Skeletal muscle tissue (tissue), 4 donors: ENCODE results near the gene DGUOK. TPM values are rescaled to one million over a fixed set of nuclear protein-coding genes. Genes with fewer than 3 reads are reported as not detected.
A peak's percentile ranks its signal among the peaks of the same experiment; 100 is the strongest.

Experiments used
- H3K27ac ChIP-seq: one replicate; pipeline ENCODE4 v1.7.0; 2013; ENCODE audit warnings: mild to moderate bottlenecking, low read depth, low read length, inconsistent platforms
- H3K27me3 ChIP-seq, 3 donors: one replicate each; pipeline ENCODE4 v1.7.0; 2013; ENCODE audit warnings: low read length in 3 of 3; ENCODE audit not compliant: control insufficient read depth in 3 of 3, insufficient read depth in 3 of 3
- H3K36me3 ChIP-seq, 3 donors: one replicate each; pipeline ENCODE4 v1.7.0; 2013; ENCODE audit warnings: low read length in 3 of 3; ENCODE audit not compliant: control insufficient read depth in 3 of 3, insufficient read depth in 3 of 3
- H3K4me1 ChIP-seq, 3 donors: one replicate each; pipeline ENCODE4 v1.7.0; 2013; ENCODE audit warnings: low read length in 3 of 3, mild to moderate bottlenecking in 3 of 3; ENCODE audit not compliant: control insufficient read depth in 3 of 3, insufficient read depth in 3 of 3
- H3K4me3 ChIP-seq, 3 donors: one replicate each; pipeline ENCODE4 v1.7.0; 2013; ENCODE audit warnings: low read length in 3 of 3
- H3K9ac ChIP-seq, 3 donors: one replicate each; pipeline ENCODE4 v1.7.0; 2013; ENCODE audit warnings: low read length in 3 of 3, mild to moderate bottlenecking in 3 of 3, moderate library complexity in 2 of 3, low read depth in 1 of 3
- H3K9me3 ChIP-seq, 3 donors: one replicate each; pipeline ENCODE4 v1.7.0; 2013; ENCODE audit warnings: low read length in 3 of 3; ENCODE audit not compliant: control insufficient read depth in 3 of 3
- total RNA-seq: library from RNA; depleted of rRNA; stranded (reverse); fragments of >200 nt; gene quantifications from one replicate; pipeline ENCODE4 v1.2.3, GENCODE V29; 2014
- donor health status: Osteomylitis.

DGUOK gene
- total RNA-seq, 1 donor from 2014 or later = 32.4 TPM

DNA sequence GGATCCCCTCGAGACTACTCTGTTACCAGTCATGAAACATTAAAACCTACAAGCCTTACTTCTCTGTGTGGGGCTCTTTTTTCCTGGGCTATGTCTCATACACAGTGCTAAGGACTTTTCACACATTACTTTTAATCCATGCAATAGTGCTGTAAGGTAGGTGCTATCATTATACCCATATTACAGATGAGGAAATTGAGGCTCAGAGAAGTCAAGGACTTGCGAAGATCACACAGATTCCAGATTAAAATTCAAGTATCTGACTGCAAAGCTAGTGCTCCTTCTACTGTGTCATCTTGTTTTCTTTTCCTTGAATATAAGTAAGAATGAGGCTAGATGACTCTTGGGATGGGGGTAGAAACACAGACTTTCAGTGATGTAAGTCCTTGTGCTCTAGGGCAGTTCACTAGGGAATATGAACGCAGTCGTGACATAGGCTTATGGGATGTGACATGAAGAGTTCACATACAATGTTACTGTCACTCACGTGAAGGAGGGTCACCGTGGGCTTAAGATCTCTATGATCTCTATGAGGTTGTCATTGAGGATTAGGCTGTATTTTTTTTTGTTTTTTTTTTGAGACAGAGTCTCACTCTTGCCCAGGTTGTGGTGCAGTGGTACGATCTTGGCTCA lies 7.0 kb upstream of the DGUOK start:
- Histone ChIP-seq H3K9ac (no peak overlapping the region), H3K4me3 (no peak overlapping the region), H3K27ac (no peak overlapping the region), H3K9me3 (no peaks in the 10 kb centered on the region), H3K36me3 (no peaks in the 10 kb centered on the region), H3K27me3 (peaks cover 19 to 22% (median 21%) of the 10 kb centered on the region in 3 donors), H3K4me1 (no peaks in the 10 kb centered on the region)

DNA sequence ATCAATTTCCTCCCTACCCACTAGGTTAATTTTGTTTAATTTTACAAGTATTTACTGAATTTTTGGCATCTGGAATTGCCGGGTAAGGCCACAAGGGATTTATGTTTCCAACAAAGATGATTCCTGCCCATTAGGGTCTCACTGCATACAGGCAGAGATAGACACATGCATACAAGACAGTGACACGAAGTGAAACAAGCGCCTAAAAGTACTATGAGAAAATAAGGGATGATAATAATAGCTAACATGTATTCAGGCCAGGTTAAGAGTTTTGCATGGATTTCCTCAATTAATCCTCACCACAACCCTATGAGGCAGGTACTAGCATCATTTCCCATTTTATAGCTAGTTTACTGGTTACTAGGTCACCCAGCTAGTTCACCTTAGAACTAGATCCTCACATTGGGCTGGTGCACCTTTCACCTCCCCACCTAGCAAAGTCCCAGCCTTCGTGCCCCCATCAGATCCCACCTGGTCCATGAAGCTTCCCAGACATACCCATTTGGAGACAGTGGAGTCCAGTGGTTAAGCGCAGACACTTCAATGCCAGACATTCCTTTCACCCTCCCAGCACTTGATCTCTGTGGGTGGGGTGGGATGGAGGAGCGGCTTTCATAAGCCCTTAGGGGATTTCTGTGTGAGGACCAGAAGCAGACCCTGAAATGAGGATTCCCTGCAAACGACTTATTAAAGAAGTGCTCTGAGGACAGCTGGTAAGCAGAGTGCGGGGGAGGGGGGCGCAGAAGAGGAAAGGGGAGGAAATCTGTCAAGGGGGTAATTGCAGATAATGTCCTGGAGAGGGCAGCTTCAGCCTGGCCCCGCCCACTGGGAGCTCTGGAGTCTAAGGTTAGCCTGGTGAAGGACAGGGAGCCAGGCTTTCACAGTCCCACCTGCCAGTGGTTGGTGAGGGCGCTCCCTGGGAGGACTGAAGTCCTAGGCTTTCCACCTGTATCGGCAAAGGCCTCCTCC lies 5.8 kb upstream of the DGUOK start:
- Histone ChIP-seq H3K4me3 (no peak overlapping the region), H3K36me3 (no peaks in the 10 kb centered on the region), H3K9me3 (no peaks in the 10 kb centered on the region), H3K4me1 (peaks cover 0 to under 1% (median 0%) of the 10 kb centered on the region in 3 donors), H3K27me3 (peaks cover 19 to 22% (median 21%) of the 10 kb centered on the region in 3 donors), H3K27ac (no peak overlapping the region), H3K9ac (no peak overlapping the region)

DNA sequence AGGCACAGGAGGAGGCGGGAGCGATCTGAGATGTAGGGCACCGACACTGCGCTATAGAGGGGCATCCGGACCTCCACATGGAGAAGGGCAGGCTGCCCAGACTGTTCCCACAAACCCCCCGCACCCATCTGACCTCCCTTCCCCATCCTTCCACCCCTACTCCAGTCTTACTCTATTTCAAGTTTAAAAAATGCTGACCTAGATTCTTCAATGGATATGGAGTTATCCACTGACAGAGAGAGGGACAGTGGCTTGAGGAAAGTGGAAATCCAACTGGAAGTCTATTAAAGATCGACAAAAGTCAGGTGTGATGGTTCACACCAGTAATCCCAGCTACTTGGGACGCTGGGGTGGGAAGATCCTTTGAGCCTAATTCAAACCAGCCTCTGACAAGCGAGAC lies 5.1 kb upstream of the DGUOK start:
- Histone ChIP-seq H3K4me3 (no peak overlapping the region), H3K9ac (no peak overlapping the region), H3K27ac (no peak overlapping the region), H3K27me3 (peaks cover 19 to 22% (median 21%) of the 10 kb centered on the region in 3 donors), H3K4me1 (peaks cover 0 to 5% (median 3%) of the 10 kb centered on the region in 3 donors), H3K36me3 (no peaks in the 10 kb centered on the region), H3K9me3 (no peaks in the 10 kb centered on the region)

- H3K27me3 ChIP-seq = peaks cover 19 to 20% (median 19%) of the 10 kb centered on the region in 3 donors
- no peak overlapping the region for H3K4me3 ChIP-seq
- H3K9me3 ChIP-seq = no peaks in the 10 kb centered on the region
- H3K27ac ChIP-seq = no peak overlapping the region
- H3K4me1 ChIP-seq = peaks cover 3 to 11% (median 3%) of the 10 kb centered on the region in 3 donors
- H3K9ac ChIP-seq = no peak overlapping the region
- no peaks in the 10 kb centered on the region for H3K36me3 ChIP-seq
These were observed 4.0 kb upstream of the DGUOK start for GRCh38 chr2:73922681-73923080.

DNA sequence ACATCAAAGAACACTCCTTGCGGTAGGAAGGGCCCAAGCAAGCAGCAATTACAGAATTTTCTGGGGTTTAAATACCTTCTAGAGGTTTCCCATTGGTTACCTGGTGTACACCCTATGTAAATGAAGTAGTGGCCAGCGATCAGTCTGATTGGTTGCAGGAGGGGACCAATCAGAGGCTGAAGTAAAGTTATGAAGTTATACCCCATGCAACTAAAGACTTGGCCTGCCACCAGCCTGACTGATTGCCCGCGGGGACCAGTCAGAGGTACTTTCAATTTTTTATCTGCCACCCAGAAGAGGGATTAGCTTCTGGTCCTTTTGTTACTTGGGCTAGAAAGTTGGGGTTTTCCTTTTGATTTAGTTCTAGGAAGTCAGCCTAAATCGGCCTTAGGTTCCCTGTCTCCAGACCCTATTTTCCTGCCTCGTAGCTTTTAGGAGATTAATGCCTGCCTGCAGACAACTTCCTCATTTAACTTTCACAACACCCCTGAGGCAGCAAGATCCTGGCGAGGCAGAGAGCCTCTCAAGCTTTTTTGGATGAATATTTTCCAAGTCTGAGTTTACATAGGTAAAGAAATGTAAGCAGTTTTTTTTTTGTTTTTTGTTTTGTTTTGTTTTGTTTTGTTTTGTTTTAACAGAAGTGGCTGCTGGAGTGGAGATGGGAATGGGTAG lies 1.5 kb upstream of the DGUOK start:
- Histone ChIP-seq H3K4me1 (peaks cover 9 to 17% (median 11%) of the 10 kb centered on the region in 3 donors), H3K36me3 (no peaks in the 10 kb centered on the region), H3K9ac (no peak overlapping the region), H3K9me3 (no peaks in the 10 kb centered on the region), H3K27ac (no peak overlapping the region), H3K27me3 (peaks cover 5 to 7% (median 6%) of the 10 kb centered on the region in 3 donors), H3K4me3 (no peak overlapping the region)

DNA sequence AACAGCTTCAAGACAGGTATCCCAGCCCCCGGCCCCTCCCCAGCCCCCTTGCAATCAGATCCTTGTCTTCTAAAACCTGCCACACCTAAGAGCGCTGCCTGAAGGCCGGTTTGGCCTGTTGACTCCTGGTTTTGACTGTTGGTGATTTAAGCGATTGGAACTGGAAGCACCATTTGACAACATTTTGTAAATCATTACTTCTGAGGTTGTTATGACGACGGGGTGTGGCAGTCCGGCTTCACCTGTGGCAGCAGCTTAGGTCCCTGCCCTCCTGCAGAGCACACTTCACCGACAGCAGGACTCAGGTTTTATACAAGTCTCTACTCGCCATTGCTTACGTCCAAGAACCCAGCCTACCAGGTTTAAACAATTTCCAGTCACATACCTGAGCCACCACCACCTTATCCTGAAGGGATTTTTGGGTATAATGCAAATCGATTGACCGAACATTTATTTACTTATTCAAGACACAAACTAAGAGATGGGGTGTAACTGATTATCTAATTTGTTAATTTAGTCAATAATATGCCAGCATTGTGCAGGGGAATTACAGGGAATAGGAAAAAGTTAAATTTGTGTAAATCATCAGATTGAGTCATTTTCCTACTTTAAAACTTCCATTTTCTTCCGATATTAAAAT lies 707 bp upstream of the DGUOK start:
- Histone ChIP-seq H3K27ac (no peak overlapping the region), H3K36me3 (no peaks in the 10 kb centered on the region), H3K9ac (peak overlapping the region in 1 of 3 donors; percentile 79)

DNA sequence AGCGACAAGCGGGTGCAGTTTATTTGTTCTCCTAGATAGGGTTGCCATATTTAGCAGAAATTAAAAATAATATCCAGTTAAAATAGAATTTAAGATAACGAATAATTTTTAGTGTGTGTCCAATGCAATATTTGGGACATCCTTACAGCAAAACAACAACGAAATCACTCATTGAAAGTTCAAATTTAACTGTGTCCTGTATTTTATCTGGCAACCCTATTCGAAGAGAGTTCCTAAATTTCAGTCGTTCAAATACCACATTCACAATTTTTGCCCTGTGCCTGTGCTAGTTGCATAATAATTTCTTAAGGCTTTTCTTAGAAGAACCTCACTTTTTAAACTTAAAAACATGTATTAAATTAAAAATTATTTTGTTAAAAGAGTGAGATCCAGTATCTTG lies 664 bp downstream of the DGUOK start:
- H3K27me3 ChIP-seq = no peaks in the 10 kb centered on the region
- peak overlapping the region; percentile 79 to 96 (median 92) for H3K9ac ChIP-seq
- H3K36me3 ChIP-seq = peaks cover 0 to 1% (median 0%) of the 10 kb centered on the region in 3 donors
- H3K9me3 ChIP-seq = no peaks in the 10 kb centered on the region
- peaks cover 9 to 17% (median 15%) of the 10 kb centered on the region in 3 donors for H3K4me1 ChIP-seq
- peak overlapping the region; percentile 72 to 95 (median 86) for H3K4me3 ChIP-seq
- peak overlapping the region; percentile 85 for H3K27ac ChIP-seq

More for the DNA sequence above, 707 bp upstream of the DGUOK start:
- peak overlapping the region; percentile 72 to 95 (median 86) for H3K4me3 ChIP-seq
- peaks cover 9 to 17% (median 11%) of the 10 kb centered on the region in 3 donors for H3K4me1 ChIP-seq
- H3K27me3 ChIP-seq = peaks cover under 1 to 3% (median under 1%) of the 10 kb centered on the region in 3 donors
- no peaks in the 10 kb centered on the region for H3K9me3 ChIP-seq

- H3K36me3 ChIP-seq = peaks cover 0 to 5% (median 0%) of the 10 kb centered on the region in 3 donors
These were observed 2.3 kb downstream of the DGUOK start for GRCh38 chr2:73928963-73929347.

DNA sequence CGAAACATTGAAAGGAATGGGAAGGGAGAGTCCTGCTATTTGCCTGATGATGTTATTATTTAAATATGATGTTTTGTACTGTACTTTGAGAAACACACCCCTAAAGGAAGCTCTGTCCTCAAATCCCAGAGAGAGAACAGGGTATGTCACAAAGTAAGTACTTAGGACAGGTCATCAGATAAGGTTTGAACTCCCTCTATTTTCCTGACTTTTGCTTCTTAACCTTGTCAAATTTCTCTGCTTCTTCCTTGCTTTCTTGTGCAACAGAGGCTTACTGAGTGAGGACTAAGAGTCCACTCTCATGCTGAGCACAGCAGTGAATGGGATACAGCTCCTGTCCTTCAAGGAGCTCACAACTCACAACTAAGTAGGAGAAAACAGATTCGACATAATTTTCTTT lies 3.7 kb downstream of the DGUOK start:
- Histone ChIP-seq H3K9ac (no peak overlapping the region), H3K4me1 (peaks cover 9 to 17% (median 15%) of the 10 kb centered on the region in 3 donors), H3K27ac (no peak overlapping the region), H3K9me3 (no peaks in the 10 kb centered on the region), H3K4me3 (no peak overlapping the region), H3K27me3 (no peaks in the 10 kb centered on the region), H3K36me3 (peaks cover 0 to 5% (median 0%) of the 10 kb centered on the region in 3 donors)

More at GRCh38 chr2:73928963-73929347, 2.3 kb downstream of the DGUOK start:
- peaks cover 9 to 17% (median 15%) of the 10 kb centered on the region in 3 donors for H3K4me1 ChIP-seq
- peak overlapping the region in 1 of 3 donors; percentile 28 for H3K9ac ChIP-seq
- no peak overlapping the region for H3K27ac ChIP-seq
- H3K4me3 ChIP-seq = no peak overlapping the region
- H3K9me3 ChIP-seq = no peaks in the 10 kb centered on the region
- H3K27me3 ChIP-seq = no peaks in the 10 kb centered on the region
